Gastroesophageal sphincter (tissue), 4 donors: ENCODE data around the gene WNT7A. TPM values are rescaled to one million over a fixed set of nuclear protein-coding genes. Genes with fewer than 3 reads are reported as not detected.

ENCODE experiments used
- ATAC-seq: fragments of 150-250 bp; one replicate; pipeline ENCODE4 v1.9.1; 2016; ENCODE audit warnings: mild to moderate bottlenecking, moderate library complexity
- H3K27ac ChIP-seq, 4 donors: fragments of 200-600 bp; sonication (generic) in 3 of 4; 1 replicate in 3 of 4; 2 replicates in 1 of 4; pipeline ENCODE4 v1.5.1; 2016 to 2019
- H3K27me3 ChIP-seq: fragments of 200-600 bp; sonication (generic); one replicate; pipeline ENCODE4 v1.5.1; 2019
- H3K36me3 ChIP-seq, 2 donors: fragments of 200-600 bp; sonication (generic); one replicate each; pipeline ENCODE4 v1.5.1; 2019; ENCODE audit warnings: control low read depth in 1 of 2
- H3K4me1 ChIP-seq, 3 donors: fragments of 200-600 bp; sonication (generic); 1 replicate in 2 of 3; 2 replicates in 1 of 3; pipeline ENCODE4 v1.5.1; 2016 to 2019; ENCODE audit warnings: control low read depth in 2 of 3
- H3K4me3 ChIP-seq, 2 donors: fragments of 200-600 bp; sonication (generic); one replicate each; pipeline ENCODE4 v1.5.1; 2019; ENCODE audit warnings: mild to moderate bottlenecking in 1 of 2, moderate library complexity in 1 of 2
- H3K9me3 ChIP-seq, 3 donors: fragments of 200-600 bp; sonication (generic); one replicate each; pipeline ENCODE4 v1.5.1; 2017 to 2019; ENCODE audit warnings: control low read depth in 2 of 3
- CTCF ChIP-seq, 4 experiments: fragments of 200-600 bp in 2 of 4; fragments of 450-650 bp in 2 of 4; sonication (generic) in 1 of 4; IDR thresholded peaks; one replicate each; pipeline ENCODE4 v1.5.1; 2017 to 2019; ENCODE audit warnings: antibody characterized with exemption in 4 of 4, mild to moderate bottlenecking in 2 of 4, moderate library complexity in 2 of 4
- EP300 ChIP-seq: sonication (generic); formaldehyde crosslinking; IDR thresholded peaks from one replicate; pipeline ENCODE4 v1.6.1; 2017; ENCODE audit warnings: antibody characterized with exemption, mild to moderate bottlenecking
- POLR2A ChIP-seq, 2 donors: fragments of 450-650 bp; IDR thresholded peaks; one replicate each; pipeline ENCODE4 v1.6.1; 2017; ENCODE audit warnings: antibody characterized with exemption in 2 of 2, mild to moderate bottlenecking in 2 of 2, moderate library complexity in 1 of 2
- POLR2AphosphoS5 ChIP-seq: sonication (generic); formaldehyde crosslinking; IDR thresholded peaks from one replicate; pipeline ENCODE4 v1.6.1; 2017; ENCODE audit warnings: antibody characterized with exemption
- WGBS, 2 donors: methylation state at CpG; one replicate each; pipeline ENCODE4 v1.1.5; 2018; ENCODE audit warnings: low coverage in 1 of 2; 5-methylcytosine and 5-hydroxymethylcytosine counted together
- total RNA-seq, 4 donors: library from RNA; depleted of rRNA; stranded (reverse); fragments of >200 nt; gene quantifications; one replicate each; pipeline ENCODE4 v1.1.0, GENCODE V29; 2016

WNT7A gene
- total RNA-seq, 4 donors from 2014 or later, result 0.13 to 0.77 TPM; not detected in 2

GRCh38 chr3:13796701-13797460 is 83.0 kb downstream of the WNT7A start:
- no peak overlapping the region for H3K4me3 ChIP-seq
- no peaks in the 10 kb centered on the region for H3K4me1 ChIP-seq
- TF ChIP-seq EP300 (no peak), POLR2A (IDR thresholded peaks at IDR 0.05) (no peak), CTCF (IDR thresholded peaks at IDR 0.05) (no peak), POLR2AphosphoS5 (no peak)
- H3K27ac ChIP-seq, result no peak overlapping the region
- ATAC-seq, result no peak
- peaks cover 0 to 7% (median 0%) of the 10 kb centered on the region in 3 donors for H3K9me3 ChIP-seq
- no peaks in the 10 kb centered on the region for H3K36me3 ChIP-seq
- H3K27me3 ChIP-seq, result peaks cover 70% of the 10 kb centered on the region
- 39 to 43% methylated on average over 8 to 10 of the region's 15 CpGs for WGBS, 2 donors

- no peak overlapping the region for H3K27ac ChIP-seq
- no peaks in the 10 kb centered on the region for H3K9me3 ChIP-seq
- H3K4me1 ChIP-seq, result no peaks in the 10 kb centered on the region
- 60% methylated on average over 2 of the region's 17 CpGs; no CpG with 5 or more reads in 1 of the 2 donors for WGBS, 2 donors
- H3K36me3 ChIP-seq, result no peaks in the 10 kb centered on the region
- no peak for ATAC-seq
- H3K4me3 ChIP-seq, result no peak overlapping the region
- peaks cover 70% of the 10 kb centered on the region for H3K27me3 ChIP-seq
- TF ChIP-seq POLR2AphosphoS5 (no peak), EP300 (no peak), POLR2A (IDR thresholded peaks at IDR 0.05) (no peak), CTCF (IDR thresholded peaks at IDR 0.05) (no peak)
Observed at GRCh38 chr3:13795816-13796215, 84.1 kb downstream of the WNT7A start.

GRCh38 chr3:13794322-13794721 is 85.5 kb downstream of the WNT7A start:
- Histone ChIP-seq H3K36me3 (no peaks in the 10 kb centered on the region), H3K4me1 (no peaks in the 10 kb centered on the region), H3K9me3 (no peaks in the 10 kb centered on the region), H3K27ac (no peak overlapping the region), H3K4me3 (no peak overlapping the region), H3K27me3 (peaks cover 73% of the 10 kb centered on the region)
- no peak for TF ChIP-seq POLR2AphosphoS5
- no peak for TF ChIP-seq CTCF (IDR thresholded peaks at IDR 0.05)
- TF ChIP-seq EP300, result no peak
- no peak for TF ChIP-seq POLR2A (IDR thresholded peaks at IDR 0.05)
- 65 to 85% methylated on average over 3 to 4 of the region's 9 CpGs for WGBS, 2 donors
- ATAC-seq, result no peak

GRCh38 chr3:13793451-13793850 is 86.4 kb downstream of the WNT7A start:
- H3K27me3 ChIP-seq, result peaks cover 72% of the 10 kb centered on the region
- no peak overlapping the region for H3K4me3 ChIP-seq
- H3K27ac ChIP-seq, result no peak overlapping the region
- H3K9me3 ChIP-seq, result no peaks in the 10 kb centered on the region
- TF ChIP-seq POLR2A (IDR thresholded peaks at IDR 0.05), result no peak
- no peak for TF ChIP-seq EP300
- no peak for TF ChIP-seq POLR2AphosphoS5
- TF ChIP-seq CTCF (IDR thresholded peaks at IDR 0.05), result no peak
- no peaks in the 10 kb centered on the region for H3K4me1 ChIP-seq
- ATAC-seq, result no peak
- H3K36me3 ChIP-seq, result no peaks in the 10 kb centered on the region
- 88% methylated on average over 5 of the region's 12 CpGs; no CpG with 5 or more reads in 1 of the 2 donors for WGBS, 2 donors
